GM12801 (cell line): ENCODE results near the gene CACNG6.

ENCODE experiments used
- CTCF ChIP-seq: IDR thresholded peaks from one replicate; pipeline ENCODE4 v1.5.1; 2011; ENCODE audit warnings: control low read depth; ENCODE audit not compliant: insufficient read length; ENCODE audit errors: extremely low read depth

Gene CACNG6, protein sequence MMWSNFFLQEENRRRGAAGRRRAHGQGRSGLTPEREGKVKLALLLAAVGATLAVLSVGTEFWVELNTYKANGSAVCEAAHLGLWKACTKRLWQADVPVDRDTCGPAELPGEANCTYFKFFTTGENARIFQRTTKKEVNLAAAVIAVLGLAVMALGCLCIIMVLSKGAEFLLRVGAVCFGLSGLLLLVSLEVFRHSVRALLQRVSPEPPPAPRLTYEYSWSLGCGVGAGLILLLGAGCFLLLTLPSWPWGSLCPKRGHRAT

DNA sequence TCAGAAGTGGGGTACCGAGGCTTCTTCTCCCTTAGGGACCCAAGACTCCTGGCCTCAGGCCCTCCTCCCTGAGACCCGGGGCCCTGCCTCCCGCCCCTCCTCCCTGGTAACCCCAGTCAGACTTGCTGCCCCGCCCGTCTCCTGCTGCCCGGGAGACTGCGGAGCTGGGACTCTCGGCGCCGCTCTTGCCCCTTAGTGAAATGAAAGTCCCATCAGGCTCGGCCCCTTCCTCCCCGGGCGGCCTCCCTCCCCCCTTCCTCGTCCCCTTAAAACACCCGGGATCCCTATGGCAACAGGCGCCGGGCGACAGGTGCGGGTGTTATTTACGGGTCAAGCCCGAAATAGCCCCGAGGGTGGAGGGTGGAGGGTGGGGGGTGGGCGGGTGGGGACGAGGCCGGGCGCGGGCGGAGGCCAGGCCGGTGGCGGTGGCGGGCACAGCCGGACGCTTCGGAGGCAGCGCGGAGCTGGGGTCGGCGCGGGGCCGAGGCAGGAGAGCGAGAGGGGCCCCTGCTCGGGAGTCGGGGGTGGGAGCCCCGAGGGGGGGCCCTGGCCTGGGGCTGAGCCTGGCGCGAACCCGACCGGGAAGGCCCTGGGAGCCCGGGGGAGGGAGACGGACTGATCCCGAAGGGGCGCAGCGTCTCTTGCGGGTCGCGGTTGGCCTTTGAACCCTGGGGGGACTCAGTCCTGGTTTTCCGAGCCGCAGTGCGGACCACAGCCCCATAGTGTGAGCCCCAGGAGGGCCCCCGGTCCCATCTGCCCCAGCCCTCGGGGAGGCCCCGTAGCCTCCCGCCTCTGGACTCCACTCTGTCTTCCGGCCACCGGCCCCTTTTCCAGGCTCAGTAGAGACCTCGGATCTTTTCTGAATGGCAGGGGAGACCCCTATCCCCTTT lies at the start of gene CACNG6:
Gene CACNG6, plus strand, starts transcription at position 414 of the 890 bp plus-strand sequence. CDS start 1,241 bp downstream, outside the sequence.
- TF ChIP-seq CTCF = no peak

DNA sequence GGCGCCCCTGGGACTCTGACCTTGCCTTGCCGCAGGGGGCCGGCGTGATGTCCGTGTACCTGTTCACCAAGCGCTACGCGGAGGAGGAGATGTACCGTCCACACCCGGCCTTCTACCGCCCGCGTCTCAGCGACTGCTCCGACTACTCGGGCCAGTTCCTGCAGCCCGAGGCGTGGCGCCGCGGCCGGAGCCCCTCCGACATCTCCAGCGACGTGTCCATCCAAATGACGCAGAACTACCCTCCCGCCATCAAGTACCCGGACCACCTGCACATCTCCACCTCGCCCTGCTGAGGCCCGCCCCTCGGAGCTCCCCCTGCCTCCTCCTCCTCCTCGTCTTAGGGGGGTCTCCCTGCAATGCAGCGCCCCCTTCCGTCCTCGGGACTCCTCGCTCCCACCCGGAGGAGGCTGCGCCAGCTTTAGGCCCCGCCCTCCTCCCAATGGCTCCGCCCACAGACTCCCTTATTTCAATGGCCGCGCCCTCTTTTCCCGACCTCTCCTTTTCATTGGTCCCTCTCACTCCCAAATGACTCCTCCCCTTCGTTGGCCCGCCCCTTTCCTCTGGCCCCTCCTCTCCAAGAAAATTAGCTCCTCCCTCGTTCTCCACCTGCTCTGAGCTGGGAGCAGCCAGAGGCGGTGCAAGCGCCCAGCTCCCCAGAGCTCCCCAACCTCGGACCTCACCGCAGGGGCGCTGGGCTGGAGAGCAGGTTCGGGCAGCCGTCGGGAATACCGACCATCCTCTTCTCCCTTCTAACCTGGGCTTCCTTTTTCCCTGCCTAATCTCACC lies 49.2 kb upstream of the CACNG6 start:
- no peak for TF ChIP-seq CTCF

DNA sequence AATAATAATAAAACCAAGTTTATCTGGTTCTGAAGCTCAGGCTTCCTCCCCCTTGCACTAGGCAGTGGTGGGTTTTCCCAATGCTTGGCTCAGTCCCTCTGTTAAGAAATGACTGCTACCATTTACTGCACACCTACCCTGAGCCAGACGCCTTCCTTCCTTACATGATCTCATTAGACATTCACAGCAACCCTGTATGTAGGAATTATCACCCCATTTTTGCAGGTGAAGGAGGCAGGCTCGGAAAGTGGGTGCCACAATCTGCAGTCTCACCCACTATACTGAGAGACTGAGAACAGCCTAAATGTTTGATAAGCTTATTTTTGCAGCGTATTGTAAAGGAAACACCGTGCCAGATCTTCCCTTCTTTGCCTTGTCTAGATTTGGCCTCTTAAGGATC lies 47.0 kb upstream of the CACNG6 start:
- no peak for TF ChIP-seq CTCF

GRCh38 chr19:53944933-53945332 lies 46.5 kb upstream of the CACNG6 start:
- TF ChIP-seq CTCF = no peak

GRCh38 chr19:53945441-53945840 lies 46.0 kb upstream of the CACNG6 start:
- no peak for TF ChIP-seq CTCF

- TF ChIP-seq CTCF = no peak
Observed at GRCh38 chr19:53945998-53946397, 45.4 kb upstream of the CACNG6 start.

DNA sequence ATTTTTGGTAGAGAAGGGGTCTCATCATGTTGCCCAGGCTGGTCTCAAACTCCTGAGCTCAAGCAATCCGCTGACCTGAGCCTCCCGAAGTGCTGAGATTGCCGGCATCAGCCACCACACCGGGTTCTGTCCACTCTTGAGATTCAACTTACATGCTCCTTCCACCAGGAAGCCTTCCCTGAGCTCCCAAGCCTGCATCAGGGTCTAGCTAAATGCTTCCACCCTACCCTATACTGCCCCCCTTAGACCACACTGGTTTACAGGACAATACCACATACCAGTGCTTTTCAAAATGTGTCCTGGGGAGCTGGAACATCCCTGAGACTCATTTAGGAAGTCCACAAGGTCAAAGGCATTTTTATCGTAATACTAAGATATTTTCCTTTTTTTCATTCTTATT lies 43.8 kb upstream of the CACNG6 start:
- TF ChIP-seq CTCF = no peak
